A673 (cell line): ENCODE results near the gene BRINP2. TPM values are rescaled to one million over a fixed set of nuclear protein-coding genes. Genes with fewer than 3 reads are reported as not detected.

ENCODE experiments used
- BruUV-seq: library from RNA; stranded (reverse); fragments of 400-500 nt; replicated peaks from 2 replicates; lab custom pipeline; 2021; lab: Mats Ljungman, UMichigan
- CTCF ChIA-PET: fragments of 300-600 bp; sonication (Branson Sonifier 250); formaldehyde crosslinking; loops from one replicate; lab custom pipeline; 2022; ENCODE audit warnings: antibody characterized with exemption; lab: Charles Lee
- POLR2A ChIA-PET: fragments of 300-600 bp; sonication (Branson Sonifier 250); formaldehyde crosslinking; loops from one replicate; lab custom pipeline; 2022; ENCODE audit warnings: antibody characterized with exemption; ENCODE audit not compliant: low non-redundant PET; lab: Charles Lee
- DNase-seq: peaks from one replicate; pipeline ENCODE4 v3.0.0-alpha.2; 2015; ENCODE audit warnings: low spot score
- H3K27ac ChIP-seq: fragments of 200-600 bp; sonication (generic); 2 replicates; pipeline ENCODE4 v1.5.1; 2016; ENCODE audit warnings: mixed run types, low read depth, mild to moderate bottlenecking, mixed read lengths, antibody characterized with exemption, low read length; ENCODE audit not compliant: poor library complexity, severe bottlenecking
- H3K27me3 ChIP-seq: fragments of 200-600 bp; sonication (generic); replicated peaks from 2 replicates; pipeline ENCODE4 v1.6.1; 2017; ENCODE audit warnings: mixed run types, low read depth, mild to moderate bottlenecking, mixed read lengths, antibody characterized with exemption, low read length; ENCODE audit not compliant: insufficient read depth, poor library complexity
- H3K36me3 ChIP-seq: fragments of 200-600 bp; sonication (generic); 2 replicates; pipeline ENCODE4 v1.6.1; 2016; ENCODE audit warnings: mixed run types, mild to moderate bottlenecking, mixed read lengths, antibody characterized with exemption, low read length; ENCODE audit not compliant: insufficient read depth, poor library complexity, severe bottlenecking
- H3K4me1 ChIP-seq: fragments of 200-600 bp; sonication (generic); 2 replicates; pipeline ENCODE4 v1.6.1; 2017; ENCODE audit warnings: mixed run types, mild to moderate bottlenecking, mixed read lengths, antibody characterized with exemption, low read length; ENCODE audit not compliant: insufficient read depth, poor library complexity, severe bottlenecking
- H3K4me3 ChIP-seq: fragments of 200-600 bp; sonication (generic); 2 replicates; pipeline ENCODE4 v1.5.1; 2016; ENCODE audit warnings: low read depth, mixed run types, mild to moderate bottlenecking, mixed read lengths, low read length; ENCODE audit not compliant: poor library complexity, severe bottlenecking
- H3K9me3 ChIP-seq: fragments of 200-600 bp; sonication (generic); 2 replicates; pipeline ENCODE4 v1.6.1; 2016; ENCODE audit warnings: mixed run types, low read depth, mild to moderate bottlenecking, mixed read lengths, antibody characterized with exemption, low read length; ENCODE audit not compliant: poor library complexity, severe bottlenecking
- EZH2 ChIP-seq: fragments of 200-600 bp; sonication (generic); IDR thresholded peaks from 2 replicates; pipeline ENCODE4 v1.6.1; 2017; ENCODE audit warnings: borderline replicate concordance, low read depth, mild to moderate bottlenecking, mixed read lengths, antibody characterized with exemption, low read length; ENCODE audit not compliant: poor library complexity, severe bottlenecking
- intact Hi-C: fragments of 100-400 bp; cut with micrococcal nuclease; formaldehyde crosslinking; loops from one replicate; pipeline ENCODE4 v1.10.0; 2022; ENCODE audit not compliant: unreplicated experiment
- total RNA-seq: library from RNA; stranded (reverse); gene quantifications from 2 replicates; pipeline ENCODE4 v1.2.3, GENCODE V29; 2021
- TF ChIP-seq, protein P1 (sequence below): fragments of 300-800, 200-600 bp; sonication (generic); conservative IDR thresholded peaks from 2 replicates; pipeline ENCODE4 v1.5.1; 2017; ENCODE audit warnings: low read depth, mild to moderate bottlenecking, antibody characterized with exemption, low read length, moderate library complexity, mixed read lengths

Gene BRINP2
- total RNA-seq, 1 experiment from 2014 or later, result 0.67 TPM

- intact Hi-C loops, result no loop called here
- no peak overlapping the region for H3K27ac ChIP-seq
- H3K9me3 ChIP-seq, result no peaks in the 10 kb centered on the region
- peaks cover 4% of the 10 kb centered on the region for H3K4me1 ChIP-seq
- no TSS peak for BruUV-seq
- H3K4me3 ChIP-seq, result no peak overlapping the region
- peak; percentile 51 for DNase-seq
- TF ChIP-seq EZH2, result no peak
- TF ChIP-seq, protein P1, sequence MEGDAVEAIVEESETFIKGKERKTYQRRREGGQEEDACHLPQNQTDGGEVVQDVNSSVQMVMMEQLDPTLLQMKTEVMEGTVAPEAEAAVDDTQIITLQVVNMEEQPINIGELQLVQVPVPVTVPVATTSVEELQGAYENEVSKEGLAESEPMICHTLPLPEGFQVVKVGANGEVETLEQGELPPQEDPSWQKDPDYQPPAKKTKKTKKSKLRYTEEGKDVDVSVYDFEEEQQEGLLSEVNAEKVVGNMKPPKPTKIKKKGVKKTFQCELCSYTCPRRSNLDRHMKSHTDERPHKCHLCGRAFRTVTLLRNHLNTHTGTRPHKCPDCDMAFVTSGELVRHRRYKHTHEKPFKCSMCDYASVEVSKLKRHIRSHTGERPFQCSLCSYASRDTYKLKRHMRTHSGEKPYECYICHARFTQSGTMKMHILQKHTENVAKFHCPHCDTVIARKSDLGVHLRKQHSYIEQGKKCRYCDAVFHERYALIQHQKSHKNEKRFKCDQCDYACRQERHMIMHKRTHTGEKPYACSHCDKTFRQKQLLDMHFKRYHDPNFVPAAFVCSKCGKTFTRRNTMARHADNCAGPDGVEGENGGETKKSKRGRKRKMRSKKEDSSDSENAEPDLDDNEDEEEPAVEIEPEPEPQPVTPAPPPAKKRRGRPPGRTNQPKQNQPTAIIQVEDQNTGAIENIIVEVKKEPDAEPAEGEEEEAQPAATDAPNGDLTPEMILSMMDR, result no peak
- CTCF ChIA-PET, result no interaction called here
- H3K27me3 ChIP-seq, result peaks cover 29% of the 10 kb centered on the region
- H3K36me3 ChIP-seq, result no peaks in the 10 kb centered on the region
- POLR2A ChIA-PET, result no interaction called here
Observed at GRCh38 chr1:177174921-177175634, 4.3 kb downstream of the BRINP2 start.

GRCh38 chr1:177181280-177181630, 10.5 kb downstream of the BRINP2 start:
- Histone ChIP-seq H3K36me3 (no peaks in the 10 kb centered on the region), H3K9me3 (peaks cover 4% of the 10 kb centered on the region), H3K4me3 (peak overlapping the region; percentile 38), H3K27me3 (peaks cover 6% of the 10 kb centered on the region), H3K27ac (no peak overlapping the region), H3K4me1 (peaks cover 9% of the 10 kb centered on the region)
- TF ChIP-seq EZH2, result no peak
- TF ChIP-seq, protein P1, result no peak
- DNase-seq, result no peak
- ChIA-PET CTCF (interaction anchor here (0.6 to 2.5 kb wide), 5 partner anchors 276 to 732 kb away, joined by 3 to 10 read pairs (median 3); no protein-coding TSS in a partner anchor), POLR2A (no interaction called here)
- intact Hi-C loops, result loop anchor here (2.0 to 5.0 kb wide), 2 partner anchors 600 to 766 kb away; no protein-coding TSS in a partner anchor
- BruUV-seq, result no TSS peak

DNA sequence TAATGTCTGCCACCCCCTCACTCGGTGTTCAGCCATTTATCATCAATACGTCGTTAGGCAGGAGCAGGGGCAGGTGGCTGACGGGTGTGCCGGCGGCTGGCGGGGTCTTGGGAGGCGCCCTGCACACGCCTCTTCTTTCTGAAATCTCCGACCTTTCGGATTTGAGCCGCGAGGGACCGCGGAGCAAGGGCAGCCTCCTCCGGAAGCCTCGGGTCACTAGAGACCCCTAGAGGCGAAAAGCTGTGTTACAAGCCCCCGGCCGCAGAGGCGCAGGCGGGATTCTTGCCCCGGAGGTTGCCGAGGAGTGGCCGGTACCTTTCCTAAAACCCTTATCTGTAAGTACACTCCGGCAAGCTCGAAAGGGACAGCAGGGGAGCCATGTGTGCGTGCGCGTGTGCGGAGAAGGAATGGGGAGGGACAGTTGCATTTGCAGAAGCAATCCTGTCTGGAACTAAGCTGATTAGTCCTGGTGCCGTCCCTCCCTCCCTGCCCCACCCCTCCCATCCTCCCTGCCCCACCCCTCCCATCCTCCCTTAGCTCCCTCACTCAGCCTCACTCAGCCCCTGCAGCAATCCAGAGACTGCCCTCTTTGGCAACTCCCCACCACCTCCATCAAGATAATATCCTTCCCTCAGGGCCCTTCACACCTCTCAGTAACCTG, 11.0 kb downstream of the BRINP2 start:
- peaks cover 6% of the 10 kb centered on the region for H3K27me3 ChIP-seq
- peak overlapping the region; percentile 38 for H3K4me3 ChIP-seq
- peak; percentile 81 for DNase-seq
- TF ChIP-seq EZH2, result no peak
- TF ChIP-seq, protein P1, result peak; percentile 89
- H3K36me3 ChIP-seq, result no peaks in the 10 kb centered on the region
- intact Hi-C loops, result loop anchor here (1.0 to 5.0 kb wide), 3 partner anchors 283 to 766 kb away; no protein-coding TSS in a partner anchor
- H3K9me3 ChIP-seq, result peaks cover 4% of the 10 kb centered on the region
- POLR2A ChIA-PET, result no interaction called here
- BruUV-seq, result no TSS peak
- CTCF ChIA-PET, result interaction anchor here (0.6 to 2.5 kb wide), 7 partner anchors 10 to 914 kb away, joined by 3 to 10 read pairs (median 3); no protein-coding TSS in a partner anchor
- H3K4me1 ChIP-seq, result peaks cover 9% of the 10 kb centered on the region
- no peak overlapping the region for H3K27ac ChIP-seq
